UCSD-AML1 (cell line): ENCODE measurements around the gene PLXNA2.

Experiments used
- DNase-seq: peaks from one replicate; lab custom pipeline; 2025; ENCODE audit not compliant: unreplicated experiment; lab: John Stamatoyannopoulos, UW

The PLXNA2 gene

GRCh38 chr1:207977876-207978275 is 266.3 kb downstream of the PLXNA2 start:
- no peak for DNase-seq

DNA sequence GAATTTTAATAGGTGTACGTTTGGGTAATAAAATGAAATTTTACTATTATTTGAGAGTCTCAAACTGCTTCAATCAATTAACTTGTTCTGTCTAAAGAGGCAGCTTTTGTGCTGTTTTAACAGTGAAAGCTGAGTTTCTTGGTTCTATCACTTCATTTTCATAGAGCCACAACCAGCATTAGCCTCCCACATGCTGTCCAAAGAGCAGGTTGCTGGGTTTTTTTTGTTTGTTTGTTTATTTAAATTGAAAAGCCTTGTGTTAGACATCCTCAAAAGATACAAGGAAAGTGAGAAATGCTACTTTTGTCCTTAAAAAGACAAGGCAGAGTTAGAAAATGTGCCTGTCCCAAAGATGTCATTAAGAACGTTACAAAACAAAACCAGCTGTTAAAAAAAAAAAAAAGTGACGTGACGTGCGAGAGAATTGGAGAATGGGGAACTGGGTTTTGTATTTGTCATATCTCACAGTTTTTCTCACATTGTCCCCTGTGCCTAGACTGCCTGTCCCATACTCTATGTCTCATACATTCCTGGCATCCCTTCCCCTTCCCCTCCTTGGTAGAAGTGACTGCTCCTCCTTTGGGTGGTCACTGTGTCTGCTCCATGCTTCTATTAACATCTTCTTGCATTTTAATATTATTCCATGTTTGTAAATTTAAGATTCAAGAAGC is 270.2 kb downstream of the PLXNA2 start:
- DNase-seq = no peak

DNA sequence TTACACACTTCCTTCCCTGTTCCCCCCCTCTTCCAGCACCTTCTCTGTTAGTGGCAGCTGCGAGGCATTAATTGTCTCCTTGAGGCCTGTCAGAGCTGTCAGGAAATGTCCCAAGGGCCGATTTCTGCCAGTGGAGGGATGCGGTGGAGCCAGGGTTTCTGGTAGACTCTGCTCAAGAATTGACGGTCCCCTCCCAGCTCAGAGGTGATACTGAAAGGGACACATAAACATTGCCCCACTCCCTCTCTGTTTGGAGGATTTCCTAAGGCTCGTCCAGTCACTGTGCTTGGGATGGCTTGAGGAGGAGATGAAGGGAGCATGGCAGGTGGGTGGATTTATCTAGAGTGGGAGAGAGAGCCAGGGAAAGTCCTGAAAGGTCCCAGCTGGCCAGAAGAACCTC is 271.8 kb downstream of the PLXNA2 start:
- peak; percentile 48 for DNase-seq
